Effector CD8-positive, alpha-beta T cell (primary cell): ENCODE results near the gene ARHGAP30.

Experiments used
- DNase-seq: peaks from one replicate; lab custom pipeline; 2025; lab: John Stamatoyannopoulos, UW

The ARHGAP30 gene

DNA sequence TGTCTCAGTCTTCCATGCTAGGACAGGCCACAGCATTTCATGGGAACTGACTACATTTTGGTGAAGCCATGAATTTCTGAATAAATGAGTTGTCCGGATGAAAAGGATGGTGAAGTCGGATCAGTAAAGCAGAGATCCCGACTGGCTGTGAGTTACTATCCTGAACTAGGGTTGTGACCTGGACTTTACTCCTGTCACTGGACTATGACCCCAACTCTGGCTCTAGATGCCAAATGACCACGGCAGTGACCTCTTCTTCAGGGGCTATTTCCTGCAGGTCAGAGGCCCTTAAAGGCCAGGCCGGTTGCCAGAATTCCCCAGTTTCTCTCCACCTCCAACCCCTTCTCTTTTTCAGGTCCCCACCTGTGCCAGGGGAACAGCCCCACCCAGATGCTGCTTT is 21.4 kb upstream of the ARHGAP30 start:
- DNase-seq, result no peak

GRCh38 chr1:161090617-161091016 is 20.9 kb upstream of the ARHGAP30 start:
- DNase-seq, result no peak

DNA sequence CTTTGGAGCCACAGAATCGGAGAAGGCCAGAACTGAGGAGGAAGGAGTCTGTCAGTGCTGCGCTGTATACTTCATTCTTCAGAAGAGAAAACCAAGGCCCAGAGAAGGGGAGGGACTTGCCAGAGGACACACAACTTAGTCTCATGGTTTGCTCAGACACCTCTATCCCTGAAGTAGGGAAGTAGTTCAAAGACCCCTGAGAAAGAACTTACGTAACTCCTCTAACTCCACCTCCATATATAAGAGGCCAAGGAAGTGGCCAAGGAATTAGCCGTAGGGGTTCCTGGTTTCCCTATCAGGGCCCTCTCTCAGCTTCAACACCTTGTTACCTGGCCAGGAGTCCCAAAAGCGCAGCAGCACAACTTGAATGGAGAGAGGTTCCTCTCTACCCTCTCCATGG is 20.2 kb upstream of the ARHGAP30 start:
- DNase-seq, result no peak

DNA sequence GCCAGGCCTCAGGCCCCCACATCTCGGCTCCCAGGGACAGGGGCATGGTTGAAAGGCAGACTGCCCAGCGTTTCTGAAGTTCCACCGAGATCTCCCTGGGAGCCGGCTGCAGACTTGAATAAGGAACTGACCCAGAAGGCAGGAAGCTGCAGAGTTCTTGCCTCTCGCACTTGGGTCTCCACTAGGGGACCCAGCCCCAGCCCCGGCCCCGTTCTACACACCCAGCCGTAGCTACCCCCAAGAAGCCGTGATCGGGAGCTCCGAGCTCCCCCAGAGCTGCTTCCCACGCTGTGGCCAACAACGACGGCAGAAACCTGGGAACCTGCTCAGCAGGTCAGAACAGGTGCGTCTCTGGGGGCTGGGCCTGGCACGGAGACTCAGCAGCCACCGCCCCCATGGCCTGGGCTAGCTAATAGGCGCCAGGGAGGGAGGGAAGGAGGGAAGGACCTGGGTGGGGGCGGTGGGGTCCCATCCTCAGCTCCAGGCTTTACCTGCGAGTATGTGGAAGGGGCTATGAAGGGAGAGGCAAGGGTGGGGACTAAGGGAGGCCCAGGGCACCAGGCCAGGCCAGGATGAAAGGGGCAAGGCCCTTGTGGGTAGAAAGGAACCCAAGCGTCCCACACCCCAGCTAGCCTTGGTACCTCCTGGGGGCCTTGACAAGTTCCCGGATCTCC is 19.7 kb upstream of the ARHGAP30 start, which contains the start of gene NECTIN4:
Gene NECTIN4, minus strand, starts transcription at position 308 of the 674 bp plus-strand sequence. Its CDS starts 262 bp downstream, at position 46.
- DNase-seq, result no peak

- no peak for DNase-seq
Observed at GRCh38 chr1:161088587-161089110, 19.0 kb upstream of the ARHGAP30 start.

GRCh38 chr1:161086457-161086856 is 16.8 kb upstream of the ARHGAP30 start:
- DNase-seq, result no peak

DNA sequence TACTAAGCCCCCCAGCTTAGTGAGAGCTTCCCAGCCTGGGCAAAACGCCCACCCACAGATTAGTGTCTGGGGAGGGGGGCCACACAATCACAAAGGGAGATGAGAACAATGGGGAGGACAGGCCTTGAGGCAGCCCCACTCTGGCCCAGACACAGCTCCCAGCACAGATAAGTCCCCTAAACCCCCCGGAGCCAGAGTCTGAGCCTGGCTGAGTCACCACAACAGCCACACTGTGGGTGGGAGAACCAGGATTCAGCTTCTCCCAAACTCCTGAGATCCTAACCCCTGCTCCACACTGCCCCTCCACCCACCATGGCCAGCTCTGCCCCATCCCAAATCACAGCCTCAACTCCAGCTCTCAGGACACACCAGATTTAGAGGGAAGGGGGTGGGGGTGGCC is 15.5 kb upstream of the ARHGAP30 start:
- no peak for DNase-seq

GRCh38 chr1:161084597-161084988 is 14.9 kb upstream of the ARHGAP30 start:
- DNase-seq, result no peak

GRCh38 chr1:161083748-161084596 is 14.3 kb upstream of the ARHGAP30 start:
- no peak for DNase-seq

DNA sequence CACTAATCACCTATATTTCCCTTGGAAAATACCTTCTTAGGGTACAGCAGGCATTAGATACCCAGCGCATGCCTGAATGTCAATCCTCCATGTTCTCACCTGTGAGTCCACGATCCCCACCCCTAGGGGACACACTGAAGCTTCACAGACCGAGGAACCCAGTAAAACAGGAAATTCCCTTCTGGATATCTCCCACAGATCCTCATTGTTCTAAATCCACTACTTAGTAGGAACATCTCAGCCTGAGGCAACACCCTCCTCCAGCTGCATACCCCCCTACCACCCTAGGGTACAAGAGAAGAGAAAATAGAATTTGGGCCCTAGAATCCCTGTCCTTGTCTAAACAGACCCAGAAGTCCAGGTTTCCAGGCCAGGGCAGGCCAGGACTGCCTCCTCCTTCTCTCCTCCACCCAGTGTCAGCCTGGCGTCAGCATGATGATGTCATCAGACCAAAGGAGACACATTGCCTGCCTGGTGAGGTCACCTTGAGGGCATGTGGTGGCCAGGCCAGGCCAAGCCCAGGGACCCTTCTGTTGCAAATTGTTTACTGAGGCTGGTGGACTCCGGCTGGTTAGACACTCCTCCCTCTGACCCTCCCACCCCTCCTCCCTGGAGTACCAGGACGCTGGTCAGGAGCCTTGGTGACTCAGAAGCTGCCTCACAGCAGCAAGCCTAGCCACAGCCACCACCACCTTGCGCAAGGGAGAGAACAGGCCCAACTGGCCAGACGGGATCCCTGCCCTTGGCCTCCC is 13.5 kb upstream of the ARHGAP30 start:
- no peak for DNase-seq

GRCh38 chr1:161082483-161082882 is 12.8 kb upstream of the ARHGAP30 start:
- no peak for DNase-seq

DNA sequence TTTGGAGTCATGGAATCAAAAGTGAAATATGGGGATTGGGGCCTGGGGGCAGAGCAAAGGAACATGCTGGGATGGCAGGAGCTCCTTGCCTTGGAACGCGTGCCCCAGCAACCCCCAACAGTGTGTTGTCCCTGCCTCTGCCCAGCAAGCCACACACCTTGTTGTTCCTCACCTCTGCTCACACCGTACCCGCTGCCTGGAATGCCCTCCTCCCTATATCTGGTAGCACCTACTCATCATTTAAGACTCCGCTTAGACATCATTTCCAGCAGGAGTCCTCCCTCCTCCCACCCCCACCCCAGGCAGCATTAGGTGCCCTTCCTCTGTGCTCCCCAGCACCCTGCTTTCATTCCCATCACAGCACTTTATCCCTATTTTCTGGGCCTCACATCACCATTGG is 11.8 kb upstream of the ARHGAP30 start:
- no peak for DNase-seq

- no peak for DNase-seq
Observed at GRCh38 chr1:161080441-161081405, 11.0 kb upstream of the ARHGAP30 start.

DNA sequence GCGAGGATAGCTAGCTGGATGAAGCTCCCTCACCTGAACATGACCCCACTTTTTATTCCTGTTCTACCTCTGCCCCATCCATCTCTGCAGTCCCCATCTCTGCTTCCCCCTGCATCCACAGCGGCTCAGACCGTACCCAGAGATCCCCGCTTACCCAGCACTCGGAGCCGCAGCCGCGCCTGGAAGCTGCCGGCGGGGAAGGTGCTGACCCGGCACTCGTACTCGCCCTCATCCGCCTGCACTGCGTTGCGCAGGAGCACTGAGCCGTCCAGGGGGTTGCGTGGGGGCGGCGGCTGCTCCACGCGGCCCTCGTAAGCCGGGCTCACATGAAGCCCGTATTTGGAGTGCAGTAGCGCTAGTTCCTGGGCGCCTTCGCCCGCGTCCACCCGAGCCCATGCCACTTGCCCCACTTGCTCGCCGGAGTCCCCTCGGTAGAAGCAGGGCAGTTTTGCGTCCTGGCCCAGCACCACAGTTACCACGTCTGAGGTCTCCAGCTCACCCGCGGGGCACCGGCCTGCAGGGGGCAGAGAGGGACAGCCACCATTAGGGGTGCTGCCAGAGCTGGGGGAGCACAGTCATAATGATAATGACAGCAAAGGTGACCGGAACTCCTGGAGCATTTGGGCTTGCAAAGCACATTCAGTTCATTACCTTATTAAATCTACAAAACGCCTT is 9.9 kb upstream of the ARHGAP30 start:
- DNase-seq, result no peak

GRCh38 chr1:161077426-161077825 is 7.7 kb upstream of the ARHGAP30 start:
- DNase-seq, result no peak

- no peak for DNase-seq
Observed at GRCh38 chr1:161076410-161076809, 6.7 kb upstream of the ARHGAP30 start.

- no peak for DNase-seq
Observed at GRCh38 chr1:161074676-161075368, 5.1 kb upstream of the ARHGAP30 start.

GRCh38 chr1:161073474-161074121 is 3.9 kb upstream of the ARHGAP30 start:
- no peak for DNase-seq

GRCh38 chr1:161072751-161073449 is 3.2 kb upstream of the ARHGAP30 start:
- DNase-seq, result no peak
